A549 (cell line): Measurements from ENCODE around the gene ACTR3. TPM values are rescaled to one million over a fixed set of nuclear protein-coding genes. Genes with fewer than 3 reads are reported as not detected.
A peak's percentile ranks its signal among the peaks of the same experiment; 100 is the strongest.

Experiments
- ATAC-seq, 2 experiments: fragments of 200-7000 bp in 1 of 2; fragments of >200 bp in 1 of 2; cut with Nextera tagmentation in 1 of 2; cut with Tn5 transposase in 1 of 2; 3 replicates each; pipeline versions ENCODE4 v1.8.0 to v1.9.1; 2018 to 2020; ENCODE audit warnings: mild to moderate bottlenecking in 1 of 2, moderate library complexity in 1 of 2
- CTCF ChIA-PET: fragments of 300-600 bp; sonication (Branson Sonifier 250); formaldehyde crosslinking; extraction: SDS; loops from one replicate; lab custom pipeline; 2021; ENCODE audit warnings: antibody characterized with exemption, inconsistent platforms; lab: Yijun Ruan, JAX
- POLR2A ChIA-PET: fragments of 350-600 bp; formaldehyde crosslinking; extraction: SDS; loops from one replicate; lab custom pipeline; 2021; ENCODE audit warnings: antibody characterized with exemption, inconsistent platforms; lab: Yijun Ruan, JAX
- DNase-seq, 2 experiments: peaks; one replicate each; pipeline versions ENCODE4 v3.0.0 to v3.0.0-alpha.2; 2011 to 2016; ENCODE audit warnings: low read depth in 1 of 2, low spot score in 1 of 2
- FAIRE-seq: peaks from 2 replicates; lab custom pipeline; 2011; peaks lifted over from hg19 to GRCh38; lab: Jason Lieb, UNC
- H3K27ac ChIP-seq, 2 experiments: fragments of >200 bp; sonication (Bioruptor Twin); formaldehyde crosslinking; 3 replicates each; pipeline ENCODE4 v1.5.1; 2016 to 2017
- H3K4me1 ChIP-seq: fragments of >200 bp; sonication (Bioruptor Twin); formaldehyde crosslinking; 3 replicates; pipeline ENCODE4 v1.6.1; 2016
- H3K4me2 ChIP-seq: fragments of >200 bp; sonication (Bioruptor Twin); formaldehyde crosslinking; 3 replicates; pipeline ENCODE4 v1.6.1; 2016
- H3K4me3 ChIP-seq: fragments of >200 bp; sonication (Bioruptor Twin); formaldehyde crosslinking; 3 replicates; pipeline ENCODE4 v1.5.1; 2016
- H3K9me3 ChIP-seq: fragments of >200 bp; sonication (Bioruptor Twin); formaldehyde crosslinking; 3 replicates; pipeline ENCODE4 v1.6.1; 2016
- CBX2 ChIP-seq: fragments of 200-600 bp; sonication (generic); IDR thresholded peaks from 2 replicates; pipeline ENCODE4 v1.6.1; 2016; ENCODE audit warnings: low read depth, mild to moderate bottlenecking, borderline replicate concordance
- CBX8 ChIP-seq: fragments of 200-600 bp; sonication (generic); IDR thresholded peaks from 2 replicates; pipeline ENCODE4 v1.6.1; 2016
- CEBPB ChIP-seq, 2 experiments: fragments of >200 bp in 1 of 2; sonication (Bioruptor Twin) in 1 of 2; formaldehyde crosslinking in 1 of 2; IDR thresholded peaks; 2 replicates each; pipeline ENCODE4 v1.6.1; 2012 to 2016
- CHD2 ChIP-seq: fragments of 150-350 bp; IDR thresholded peaks from 2 replicates; pipeline ENCODE4 v1.6.1; 2014; ENCODE audit warnings: low read length; ENCODE audit not compliant: partially characterized antibody
- CHD4 ChIP-seq: fragments of 200-600 bp; sonication (generic); IDR thresholded peaks from 2 replicates; pipeline ENCODE4 v1.6.1; 2016; ENCODE audit warnings: antibody characterized with exemption, mild to moderate bottlenecking, borderline replicate concordance
- CTCF ChIP-seq: fragments of >200 bp; sonication (Bioruptor Twin); formaldehyde crosslinking; IDR thresholded peaks from 3 replicates; pipeline ENCODE4 v1.5.1; 2016
- EHMT2 ChIP-seq: fragments of 200-600 bp; sonication (generic); IDR thresholded peaks from 2 replicates; pipeline ENCODE4 v1.6.1; 2016; ENCODE audit warnings: antibody characterized with exemption, low read depth, mild to moderate bottlenecking, moderate library complexity
- EP300 ChIP-seq, 2 experiments: fragments of >200 bp; sonication (Bioruptor Twin); formaldehyde crosslinking; IDR thresholded peaks; 2 replicates in 1 of 2; 3 replicates in 1 of 2; pipeline ENCODE4 v1.6.1; 2016 to 2017
- FOSL2 ChIP-seq, 2 experiments: fragments of 450-650 bp in 1 of 2; fragments of >200 bp in 1 of 2; sonication (Bioruptor Twin) in 1 of 2; formaldehyde crosslinking; IDR thresholded peaks; 2 replicates each; pipeline versions ENCODE4 v1.5.0 to v1.6.1; 2016 to 2020; ENCODE audit warnings: mild to moderate bottlenecking in 1 of 2, moderate library complexity in 1 of 2
- FOXS1 ChIP-seq: fragments of 250-450 bp; sonication (Bioruptor Pico); IDR thresholded peaks from 2 replicates; pipeline ENCODE4 v1.5.0; 2020; ENCODE audit warnings: mild to moderate bottlenecking, moderate library complexity
- HDAC2 ChIP-seq: fragments of 200-600 bp; sonication (generic); IDR thresholded peaks from 2 replicates; pipeline ENCODE4 v1.6.1; 2016
- HES2 ChIP-seq: fragments of >200 bp; sonication (Bioruptor Twin); formaldehyde crosslinking; IDR thresholded peaks from 2 replicates; pipeline ENCODE4 v1.6.1; 2016
- HEYL ChIP-seq: fragments of 250-450 bp; sonication (Bioruptor Pico); IDR thresholded peaks from 2 replicates; pipeline ENCODE4 v1.8.0; 2021; ENCODE audit warnings: mild to moderate bottlenecking, moderate library complexity
- HOXA7 ChIP-seq: fragments of 250-450 bp; sonication (Bioruptor Pico); IDR thresholded peaks from 2 replicates; pipeline ENCODE4 v1.5.0; 2020; ENCODE audit warnings: mild to moderate bottlenecking, moderate library complexity
- HOXB5 ChIP-seq: fragments of 250-450 bp; sonication (Bioruptor Pico); IDR thresholded peaks from 2 replicates; pipeline ENCODE4 v1.5.0; 2020; ENCODE audit warnings: mild to moderate bottlenecking, moderate library complexity
- JUN ChIP-seq, 2 experiments: fragments of >200 bp; sonication (Bioruptor Twin); formaldehyde crosslinking; IDR thresholded peaks; 2 replicates in 1 of 2; 3 replicates in 1 of 2; pipeline ENCODE4 v1.6.1; 2016 to 2017
- JUNB ChIP-seq: fragments of >200 bp; sonication (Bioruptor Twin); formaldehyde crosslinking; IDR thresholded peaks from 2 replicates; pipeline ENCODE4 v1.6.1; 2016
- KDM5A ChIP-seq: fragments of 200-600 bp; sonication (generic); IDR thresholded peaks from 2 replicates; pipeline ENCODE4 v1.6.1; 2016; ENCODE audit warnings: antibody characterized with exemption, mild to moderate bottlenecking
- MAFK ChIP-seq: fragments of 450-650 bp; IDR thresholded peaks from 2 replicates; pipeline ENCODE4 v1.6.1; 2014; ENCODE audit not compliant: partially characterized antibody
- MYC ChIP-seq: IDR thresholded peaks from 2 replicates; pipeline ENCODE4 v1.6.1; 2012; ENCODE audit warnings: mild to moderate bottlenecking, inconsistent platforms, low read length, improper control_type of control experiment, borderline replicate concordance
- NFE2L2 ChIP-seq: fragments of 150-350 bp; conservative IDR thresholded peaks from 2 replicates; pipeline ENCODE4 v1.6.1; 2014; ENCODE audit warnings: low read length
- RARB ChIP-seq: fragments of 250-450 bp; sonication (Bioruptor Pico); IDR thresholded peaks from 2 replicates; pipeline ENCODE4 v1.8.0; 2021; ENCODE audit warnings: mild to moderate bottlenecking, moderate library complexity
- RCOR1 ChIP-seq: fragments of 150-350 bp; IDR thresholded peaks from 2 replicates; pipeline ENCODE4 v1.6.1; 2014; ENCODE audit warnings: antibody characterized with exemption, low read length, low read depth
- RFX5 ChIP-seq: fragments of 450-650 bp; IDR thresholded peaks from 2 replicates; pipeline ENCODE4 v1.7.1; 2014; ENCODE audit warnings: antibody characterized with exemption, mild to moderate bottlenecking, moderate library complexity
- RNF2 ChIP-seq: fragments of 200-600 bp; sonication (generic); IDR thresholded peaks from 2 replicates; pipeline ENCODE4 v1.6.1; 2016; ENCODE audit warnings: low read depth, mild to moderate bottlenecking, antibody characterized with exemption, moderate library complexity, borderline replicate concordance
- SMC3 ChIP-seq: fragments of >200 bp; sonication (Bioruptor Twin); formaldehyde crosslinking; IDR thresholded peaks from 3 replicates; pipeline ENCODE4 v1.6.1; 2018; ENCODE audit warnings: inconsistent platforms
- ZC3H11A ChIP-seq: fragments of 450-650 bp; IDR thresholded peaks from 2 replicates; pipeline ENCODE4 v1.6.1; 2014; ENCODE audit warnings: antibody characterized with exemption, mild to moderate bottlenecking
- ZFP36 ChIP-seq: fragments of 450-650 bp; IDR thresholded peaks from 2 replicates; pipeline ENCODE4 v1.6.1; 2014; ENCODE audit warnings: borderline replicate concordance; ENCODE audit not compliant: partially characterized antibody
- WGBS: methylation state at CpG from one replicate; pipeline ENCODE4 v1.1.6; 2017; ENCODE audit errors: missing lambda C conversion rate; 5-methylcytosine and 5-hydroxymethylcytosine counted together
- polyA plus RNA-seq, 4 experiments: library from polyadenylated mRNA; depleted of rRNA in 3 of 4; stranded (reverse); fragments of >200 nt; fragmentation: RNase III in 1 of 4; extraction: RNeasy Plus Mini Kit Qiagen cat#74134 plus additional on column Dnase treatment in 1 of 4; gene quantifications; 2 replicates in 3 of 4; 3 replicates in 1 of 4; pipeline ENCODE4 v1.2.3, GENCODE V29; 2011 to 2017

Gene ACTR3
- polyA plus RNA-seq, 2 of the 4 experiments (the other 2 are of a cell fraction): 359 to 412 TPM

GRCh38 chr2:113895819-113896563 is 6.1 kb downstream of the ACTR3 start:
- peak overlapping the region in 1 of 2 experiments; percentile 84; a peak in 3 of 6 replicates for H3K27ac ChIP-seq
- peak overlapping the region; percentile 96 for H3K4me2 ChIP-seq
- DNase-seq: no peak
- H3K9me3 ChIP-seq: no peaks in the 10 kb centered on the region
- no peak for ATAC-seq
- ChIA-PET CTCF (interaction anchor here (1.2 to 1.3 kb wide), 2 partner anchors 19 to 78 kb away, joined by 3 read pairs; no protein-coding TSS in a partner anchor), POLR2A (interaction anchor here (2.3 kb wide), 1 partner anchor 139 kb away, joined by 9 read pairs; the partner anchor contains the start of gene SLC35F5)
- no peak overlapping the region for H3K4me3 ChIP-seq
- no peak for TF ChIP-seq ZFP36
- no peak for TF ChIP-seq MYC
- no peak for TF ChIP-seq CHD4
- no peak for TF ChIP-seq HOXB5
- TF ChIP-seq HDAC2: no peak
- no peak for TF ChIP-seq CEBPB (IDR thresholded peaks at IDR 0.05)
- TF ChIP-seq KDM5A: no peak
- TF ChIP-seq FOXS1 (CRISPR knock-in tag): no peak
- no peak for TF ChIP-seq RCOR1
- TF ChIP-seq CBX8: no peak
- no peak for TF ChIP-seq FOSL2 (IDR thresholded peaks at IDR 0.05)
- TF ChIP-seq FOSL2 (CRISPR knock-in tag; IDR thresholded peaks at IDR 0.05): no peak
- no peak for TF ChIP-seq RARB
- no peak for TF ChIP-seq CBX2
- no peak for TF ChIP-seq CHD2
- TF ChIP-seq HOXA7 (CRISPR knock-in tag): no peak
- TF ChIP-seq SMC3: no peak
- no peak for TF ChIP-seq ZC3H11A
- FAIRE-seq: no peak
- WGBS: 79% methylated on average over 1 of the region's 1 CpG
- peaks cover 89% of the 10 kb centered on the region for H3K4me1 ChIP-seq

- TF ChIP-seq RFX5 (no peak), NFE2L2 (no peak), MAFK (no peak), JUN (IDR thresholded peaks at IDR 0.05) (no peak), HES2 (no peak), EHMT2 (no peak), KDM5A (no peak), RNF2 (no peak), EP300 (IDR thresholded peaks at IDR 0.05) (no peak), CTCF (no peak), HEYL (CRISPR knock-in tag) (no peak), JUNB (no peak), RCOR1 (no peak)
- no peak for ATAC-seq
These were observed 6.9 kb downstream of the ACTR3 start for GRCh38 chr2:113896791-113897190.

More at GRCh38 chr2:113896791-113897190, 6.9 kb downstream of the ACTR3 start:
- Histone ChIP-seq H3K4me3 (no peak overlapping the region), H3K9me3 (no peaks in the 10 kb centered on the region), H3K27ac (peak overlapping the region in 1 of 2 experiments; percentile 22; a peak in 1 of 6 replicates), H3K4me2 (peak overlapping the region; percentile 1; the same call in 1 of the 3 replicates), H3K4me1 (peaks cover 91% of the 10 kb centered on the region)
- DNase-seq (no peak), FAIRE-seq (no peak)
- ChIA-PET POLR2A (interaction anchor here (2.3 kb wide), 1 partner anchor 140 kb away, joined by 9 read pairs; the partner anchor contains the start of gene SLC35F5), CTCF (no interaction called here)
- WGBS: 84% methylated on average over 2 of the region's 2 CpGs
